Body of pancreas (tissue), 4 donors: ENCODE measurements around the gene CHRNA10. TPM values are rescaled to one million over a fixed set of nuclear protein-coding genes. Genes with fewer than 3 reads are reported as not detected.

Source experiments
- ATAC-seq: fragments of 150-250 bp; one replicate; pipeline ENCODE4 v1.9.1; 2016
- DNase-seq, 4 donors: peaks; one replicate each; pipeline ENCODE4 v3.0.0-alpha.2; 2019
- H3K27ac ChIP-seq, 4 donors: fragments of 200-600 bp; sonication (generic); 1 replicate in 3 of 4; 2 replicates in 1 of 4; pipeline versions ENCODE4 v1.5.1 to v1.6.1; 2016 to 2019; ENCODE audit warnings: mild to moderate bottlenecking in 1 of 4, mixed read lengths in 1 of 4, moderate library complexity in 1 of 4
- H3K27me3 ChIP-seq, 2 donors: fragments of 200-600 bp; sonication (generic); one replicate each; pipeline ENCODE4 v1.6.0; 2016; ENCODE audit warnings: mild to moderate bottlenecking in 1 of 2
- H3K36me3 ChIP-seq, 2 donors: fragments of 200-600 bp; sonication (generic); replicated peaks in 1 of 2; 2 replicates each; pipeline ENCODE4 v1.5.1; 2016; ENCODE audit warnings: low read depth in 2 of 2; ENCODE audit not compliant: insufficient read depth in 1 of 2
- H3K4me1 ChIP-seq: fragments of 200-600 bp; sonication (generic); one replicate; pipeline ENCODE4 v1.6.0; 2016
- H3K4me3 ChIP-seq, 2 donors: fragments of 200-600 bp; sonication (generic); 1 replicate in 1 of 2; 2 replicates in 1 of 2; pipeline ENCODE4 v1.5.1; 2016 to 2019
- H3K9me3 ChIP-seq, 3 donors: fragments of 200-600 bp; sonication (generic); 1 replicate in 2 of 3; 2 replicates in 1 of 3; pipeline ENCODE4 v1.5.1; 2016
- POLR2A ChIP-seq, 3 donors: fragments of 450-650 bp; IDR thresholded peaks; one replicate each; pipeline ENCODE4 v1.6.1; 2016; ENCODE audit warnings: antibody characterized with exemption in 3 of 3, mild to moderate bottlenecking in 2 of 3
- WGBS, 2 donors: methylation state at CpG; one replicate each; pipeline ENCODE4 v1.1.5; 2017; 5-methylcytosine and 5-hydroxymethylcytosine counted together
- intact Hi-C: fragments of 100-400 bp; cut with DNase I; formaldehyde crosslinking; loops from one replicate; pipeline ENCODE4 v1.15.1; 2023
- total RNA-seq, 2 donors: library from RNA; depleted of rRNA; stranded (reverse); fragments of >200 nt; gene quantifications; one replicate each; pipeline ENCODE4 v1.1.0, GENCODE V29; 2016
- TF ChIP-seq, protein P1 (sequence below), 7 experiments: fragments of 450-650 bp in 4 of 7; fragments of 200-600 bp in 3 of 7; sonication (generic) in 3 of 7; IDR thresholded peaks; one replicate each; pipeline ENCODE4 v1.5.1; 2016 to 2019; ENCODE audit warnings: antibody characterized with exemption in 7 of 7

CHRNA10 gene
- total RNA-seq, 2 donors from 2014 or later = 2.3 to 3.0 TPM

DNA sequence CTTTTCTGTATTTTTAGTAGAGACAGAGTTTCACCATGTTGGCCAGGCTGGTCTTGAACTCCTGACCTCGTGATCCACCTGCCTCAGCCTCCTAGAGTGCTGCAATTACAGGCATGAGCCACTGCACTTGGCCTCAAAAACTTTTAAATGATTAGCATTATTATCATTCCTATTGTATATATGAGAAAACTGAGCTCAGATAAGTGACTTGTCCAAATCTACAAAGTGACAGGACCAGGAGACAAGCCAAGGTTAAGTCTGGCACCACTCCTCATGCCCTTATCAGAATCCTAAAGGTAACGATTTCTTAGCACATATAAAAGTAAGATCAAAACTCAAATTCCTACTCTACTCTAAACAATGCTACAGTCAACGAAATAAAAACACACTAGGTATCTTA is 32.2 kb upstream of the CHRNA10 start:
- H3K9me3 ChIP-seq = no peaks in the 10 kb centered on the region
- intact Hi-C loops = no loop called here
- 31 to 40% methylated on average over 3 of the region's 3 CpGs for WGBS, 2 donors
- peak overlapping the region in 1 of 4 donors; percentile 40 for H3K27ac ChIP-seq
- no peak for TF ChIP-seq POLR2A (IDR thresholded peaks at IDR 0.05)
- TF ChIP-seq, protein P1, sequence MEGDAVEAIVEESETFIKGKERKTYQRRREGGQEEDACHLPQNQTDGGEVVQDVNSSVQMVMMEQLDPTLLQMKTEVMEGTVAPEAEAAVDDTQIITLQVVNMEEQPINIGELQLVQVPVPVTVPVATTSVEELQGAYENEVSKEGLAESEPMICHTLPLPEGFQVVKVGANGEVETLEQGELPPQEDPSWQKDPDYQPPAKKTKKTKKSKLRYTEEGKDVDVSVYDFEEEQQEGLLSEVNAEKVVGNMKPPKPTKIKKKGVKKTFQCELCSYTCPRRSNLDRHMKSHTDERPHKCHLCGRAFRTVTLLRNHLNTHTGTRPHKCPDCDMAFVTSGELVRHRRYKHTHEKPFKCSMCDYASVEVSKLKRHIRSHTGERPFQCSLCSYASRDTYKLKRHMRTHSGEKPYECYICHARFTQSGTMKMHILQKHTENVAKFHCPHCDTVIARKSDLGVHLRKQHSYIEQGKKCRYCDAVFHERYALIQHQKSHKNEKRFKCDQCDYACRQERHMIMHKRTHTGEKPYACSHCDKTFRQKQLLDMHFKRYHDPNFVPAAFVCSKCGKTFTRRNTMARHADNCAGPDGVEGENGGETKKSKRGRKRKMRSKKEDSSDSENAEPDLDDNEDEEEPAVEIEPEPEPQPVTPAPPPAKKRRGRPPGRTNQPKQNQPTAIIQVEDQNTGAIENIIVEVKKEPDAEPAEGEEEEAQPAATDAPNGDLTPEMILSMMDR (IDR thresholded peaks at IDR 0.05) = peak in 2 of 7 experiments; percentile 9 to 14
- H3K27me3 ChIP-seq = no peaks in the 10 kb centered on the region
- ATAC-seq (peak; percentile 70), DNase-seq (peak in 3 of 4 donors; percentile 26 to 54 (median 47))
- peaks cover 20% of the 10 kb centered on the region for H3K4me1 ChIP-seq
- no peak overlapping the region for H3K4me3 ChIP-seq
- H3K36me3 ChIP-seq = peaks cover 0 to 15% of the 10 kb centered on the region in 2 donors

GRCh38 chr11:3700910-3701309 is 29.7 kb upstream of the CHRNA10 start:
- H3K27me3 ChIP-seq = no peaks in the 10 kb centered on the region
- TF ChIP-seq, protein P1 (IDR thresholded peaks at IDR 0.05) = no peak
- TF ChIP-seq POLR2A (IDR thresholded peaks at IDR 0.05) = no peak

GRCh38 chr11:3700410-3700809 is 29.2 kb upstream of the CHRNA10 start:
- Histone ChIP-seq H3K27me3 (no peaks in the 10 kb centered on the region), H3K4me3 (no peak overlapping the region), H3K4me1 (peaks cover 20% of the 10 kb centered on the region), H3K27ac (peak overlapping the region in 1 of 4 donors; percentile 2), H3K36me3 (peaks cover 5 to 26% of the 10 kb centered on the region in 2 donors), H3K9me3 (no peaks in the 10 kb centered on the region)
- TF ChIP-seq POLR2A (IDR thresholded peaks at IDR 0.05) = no peak
- TF ChIP-seq, protein P1 (IDR thresholded peaks at IDR 0.05) = no peak
- intact Hi-C loops = no loop called here
- no peak for DNase-seq
- ATAC-seq = no peak
- WGBS, 2 donors = 57 to 70% methylated on average over 2 of the region's 2 CpGs

More at GRCh38 chr11:3700910-3701309, 29.7 kb upstream of the CHRNA10 start:
- no peak for DNase-seq
- H3K9me3 ChIP-seq = no peaks in the 10 kb centered on the region
- whole genome bisulfite sequencing, 2 donors = 45 to 56% methylated on average over 2 of the region's 2 CpGs
- H3K27ac ChIP-seq = peak overlapping the region in 1 of 4 donors; percentile 2
- peaks cover 20% of the 10 kb centered on the region for H3K4me1 ChIP-seq
- intact Hi-C loops = no loop called here
- H3K36me3 ChIP-seq = peaks cover 5 to 26% of the 10 kb centered on the region in 2 donors
- no peak overlapping the region for H3K4me3 ChIP-seq
- ATAC-seq = no peak

DNA sequence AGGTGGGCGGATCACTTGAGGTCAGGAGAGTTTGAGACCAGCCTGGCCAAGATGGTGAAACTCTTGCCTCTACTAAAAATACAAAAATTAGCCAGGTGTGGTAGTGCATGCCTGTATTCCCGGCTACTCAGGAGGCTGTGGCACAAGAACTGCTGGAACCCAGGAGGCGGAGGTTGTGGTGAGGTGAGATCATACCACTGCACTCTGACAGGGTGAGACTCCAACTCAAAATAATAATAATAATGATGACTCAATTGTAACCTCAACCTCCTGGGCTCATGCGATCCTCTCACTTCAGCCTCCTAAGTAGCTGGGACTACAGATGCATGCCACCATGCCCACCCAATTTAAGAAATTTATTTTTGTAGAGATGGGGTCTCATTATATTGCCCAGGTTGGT is 15.6 kb upstream of the CHRNA10 start:
- H3K4me3 ChIP-seq = no peak overlapping the region
- TF ChIP-seq POLR2A (IDR thresholded peaks at IDR 0.05) = no peak
- TF ChIP-seq, protein P1 (IDR thresholded peaks at IDR 0.05) = no peak
- H3K27ac ChIP-seq = no peak overlapping the region
- no peaks in the 10 kb centered on the region for H3K27me3 ChIP-seq
- no peaks in the 10 kb centered on the region for H3K4me1 ChIP-seq
- WGBS, 2 donors = 69 to 96% methylated on average over 4 of the region's 4 CpGs
- H3K9me3 ChIP-seq = no peaks in the 10 kb centered on the region
- ATAC-seq (no peak), DNase-seq (no peak)
- H3K36me3 ChIP-seq = peaks cover 0 to 36% of the 10 kb centered on the region in 2 donors
- intact Hi-C loops = no loop called here

- Histone ChIP-seq H3K27ac (no peak overlapping the region), H3K27me3 (no peaks in the 10 kb centered on the region), H3K4me3 (no peak overlapping the region), H3K4me1 (no peaks in the 10 kb centered on the region), H3K9me3 (no peaks in the 10 kb centered on the region), H3K36me3 (peaks cover 0 to 39% of the 10 kb centered on the region in 2 donors)
- WGBS, 2 donors = 73 to 82% methylated on average over 7 of the region's 7 CpGs
- DNase-seq = no peak
- ATAC-seq = no peak
- TF ChIP-seq POLR2A (IDR thresholded peaks at IDR 0.05) = no peak
- TF ChIP-seq, protein P1 (IDR thresholded peaks at IDR 0.05) = no peak
- intact Hi-C loops = no loop called here
Observed at GRCh38 chr11:3685923-3686322, 14.7 kb upstream of the CHRNA10 start.
